K562 (cell line): ENCODE results near the gene MAP3K13. TPM values are rescaled to one million over a fixed set of nuclear protein-coding genes. Genes with fewer than 3 reads are reported as not detected.
"Not testable (repeated sequence)": the region's sequence is repeated elsewhere in the genome, so short reads cannot be mapped to it uniquely, and the experiment has no call there.

ENCODE experiments used
- ATAC-seq: fragments of 200-7000 bp; cut with Tn5 transposase; 3 replicates; pipeline ENCODE4 v1.9.1; 2020; ENCODE audit warnings: moderate library complexity
- BruUV-seq: library from RNA; stranded (reverse); fragments of 400-500 nt; replicated peaks from 2 replicates; lab custom pipeline; 2021; lab: Mats Ljungman, UMichigan
- CTCF ChIA-PET: fragments of 300-600 bp; formaldehyde crosslinking; extraction: SDS; loops from one replicate; lab custom pipeline; 2021; ENCODE audit warnings: low intra/inter-chr PET ratio; lab: Yijun Ruan, JAX
- POLR2A ChIA-PET: fragments of 300-600, 350-650 bp; sonication (Branson Sonifier 250); formaldehyde crosslinking; extraction: SDS; loops from one replicate; lab custom pipeline; 2021; ENCODE audit warnings: antibody characterized with exemption, inconsistent platforms; lab: Yijun Ruan, JAX
- DNase-seq, 4 experiments: peaks; one replicate each; pipeline versions ENCODE4 v3.0.0 to v3.0.0-alpha.2; 2011 to 2018; ENCODE audit warnings: low spot score in 3 of 4, mixed read lengths in 3 of 4; ENCODE audit errors: extremely low read depth in 1 of 4
- FAIRE-seq: peaks from 2 replicates; lab custom pipeline; 2011; peaks lifted over from hg19 to GRCh38; lab: Jason Lieb, UNC
- H2AFZ ChIP-seq: 2 replicates; pipeline ENCODE4 v1.6.0; 2011; ENCODE audit warnings: low read depth, low read length, control low read depth, inconsistent platforms
- H3K27ac ChIP-seq: fragments of 200-600 bp; 3 replicates; pipeline ENCODE4 v1.8.0; 2011; ENCODE audit warnings: low read depth, mild to moderate bottlenecking, control low read depth, inconsistent platforms, low read length, moderate library complexity, mixed read lengths; ENCODE audit errors: extremely low read depth
- H3K27me3 ChIP-seq, 2 experiments: fragments of 300-600 bp in 1 of 2; 2 replicates in 1 of 2; 3 replicates in 1 of 2; pipeline versions ENCODE4 v1.6.0 to v1.8.0; 2011; ENCODE audit warnings: inconsistent platforms in 2 of 2, low read length in 2 of 2, mild to moderate bottlenecking in 1 of 2, mixed read lengths in 1 of 2, moderate library complexity in 1 of 2; ENCODE audit not compliant: control insufficient read depth in 2 of 2, insufficient read depth in 2 of 2
- H3K36me3 ChIP-seq: fragments of 300-600 bp; 3 replicates; pipeline ENCODE4 v1.8.0; 2011; ENCODE audit warnings: mild to moderate bottlenecking, low read length, inconsistent platforms; ENCODE audit not compliant: control insufficient read depth, insufficient read depth
- H3K4me1 ChIP-seq, 2 experiments: fragments of 200-600 bp in 1 of 2; replicated peaks in 1 of 2; 2 replicates in 1 of 2; 3 replicates in 1 of 2; pipeline versions ENCODE4 v1.5.1 to v1.8.0; 2011; ENCODE audit warnings: inconsistent platforms in 2 of 2, low read length in 2 of 2, mild to moderate bottlenecking in 1 of 2, mixed read lengths in 1 of 2, moderate library complexity in 1 of 2; ENCODE audit not compliant: control insufficient read depth in 2 of 2, insufficient read depth in 2 of 2
- H3K4me2 ChIP-seq: 2 replicates; pipeline ENCODE4 v1.6.1; 2011; ENCODE audit warnings: low read length, control low read depth, inconsistent platforms, mixed read lengths; ENCODE audit not compliant: insufficient read depth
- H3K4me3 ChIP-seq: fragments of 200-600 bp; sonication (generic), shearing (Covaris generic); 2 replicates; pipeline ENCODE4 v1.5.1; 2016; ENCODE audit warnings: control low read depth, inconsistent platforms
- H3K79me2 ChIP-seq: fragments of 200-600 bp; 3 replicates; pipeline ENCODE4 v1.8.0; 2011; ENCODE audit warnings: low read length, inconsistent platforms; ENCODE audit not compliant: control insufficient read depth, insufficient read depth
- H3K9ac ChIP-seq, 2 experiments: 2 replicates each; pipeline versions ENCODE4 v1.6.0 to v1.6.1; 2011; ENCODE audit warnings: low read depth in 2 of 2, low read length in 2 of 2, control low read depth in 1 of 2, inconsistent platforms in 1 of 2, mild to moderate bottlenecking in 1 of 2, mixed read lengths in 1 of 2; ENCODE audit not compliant: insufficient read depth in 1 of 2
- H3K9me1 ChIP-seq: one replicate; pipeline ENCODE4 v1.6.0; 2011; ENCODE audit warnings: inconsistent platforms, mild to moderate bottlenecking, low read length, moderate library complexity; ENCODE audit not compliant: control insufficient read depth, insufficient read depth
- H3K9me3 ChIP-seq: replicated peaks from 2 replicates; pipeline ENCODE4 v1.5.1; 2011; ENCODE audit warnings: low read depth, low read length, inconsistent platforms; ENCODE audit not compliant: control insufficient read depth, insufficient read depth
- H4K20me1 ChIP-seq: replicated peaks from 2 replicates; pipeline ENCODE4 v1.6.1; 2011; ENCODE audit warnings: low read length, inconsistent platforms, mixed read lengths; ENCODE audit not compliant: control insufficient read depth, insufficient read depth
- MBD2 ChIP-seq: sonication (generic); IDR thresholded peaks from 2 replicates; pipeline ENCODE4 v1.6.1; 2016; ENCODE audit warnings: low read depth, borderline replicate concordance
- ZNF316 ChIP-seq: fragments of 450-650 bp; IDR thresholded peaks from 2 replicates; pipeline ENCODE4 v1.6.1; 2016
- WGBS: fragments of 100-300 bp; shearing (Covaris generic); methylation state at CpG from one replicate; pipeline ENCODE4 v1.1.6; 2016; ENCODE audit warnings: low coverage, mixed read lengths; ENCODE audit not compliant: insufficient coverage; ENCODE audit errors: missing lambda C conversion rate; 5-methylcytosine and 5-hydroxymethylcytosine counted together
- in situ Hi-C: fragments of 300-500 bp; cut with MboI; formaldehyde crosslinking; loops from 4 replicates; pipeline ENCODE4 v1.15.0; 2018; ENCODE audit warnings: inconsistent platforms, mixed read lengths
- intact Hi-C: fragments of 100-400 bp; cut with micrococcal nuclease; formaldehyde crosslinking; loops from 2 replicates; pipeline ENCODE4 v1.14.2; 2022
- polyA plus RNA-seq, 8 experiments: library from polyadenylated mRNA; depleted of rRNA in 4 of 8; stranded (reverse) in 5 of 8; unstranded in 3 of 8; fragments of >200 nt; fragmentation: Nextera tagmentation in 2 of 8; fragmentation: Illumina TruSeq in 1 of 8; extraction: Ambion mirVana in 2 of 8; extraction: Trizol in 1 of 8; gene quantifications; 2 replicates each; pipeline versions ENCODE4 v1.2.1 to v1.2.3, GENCODE V29; 2011 to 2014; ENCODE audit warnings: inconsistent platforms in 1 of 8, missing spikeins in 1 of 8
- total RNA-seq, 7 experiments: library from RNA; depleted of rRNA in 6 of 7; stranded (reverse); fragments of >200 nt in 6 of 7; fragmentation: Illumina TruSeq in 2 of 7; extraction: Trizol in 2 of 7; gene quantifications; 2 replicates each; pipeline versions ENCODE4 v1.2.1 to v1.2.3, GENCODE V29; 2011 to 2021; ENCODE audit warnings: low replicate concordance in 1 of 7

Gene MAP3K13
- total and polyA plus RNA-seq, 9 of the 15 experiments (the other 6 are each of a cell fraction or from before 2014, with no cell fraction given), result 0.04 to 0.32 (median 0.15) TPM; not detected in 2

DNA sequence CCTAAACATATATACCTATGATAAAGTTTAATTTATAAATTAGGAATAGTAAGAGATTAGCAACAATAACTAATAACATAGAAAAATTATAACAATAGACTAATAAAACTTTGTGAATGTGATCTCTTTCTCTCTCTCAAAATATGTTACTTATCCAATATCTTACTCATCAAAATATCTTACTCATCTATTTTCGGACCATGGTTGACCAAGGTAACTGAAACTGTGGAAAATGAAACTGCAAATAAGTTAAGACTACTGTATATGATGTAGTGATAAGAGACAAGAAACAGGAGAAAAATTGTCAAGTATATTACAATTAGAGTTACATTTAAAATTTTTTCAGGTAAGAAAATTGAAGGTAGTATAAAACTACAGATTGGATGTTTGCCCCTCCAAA, 19.2 kb downstream of the MAP3K13 start:
- no peaks in the 10 kb centered on the region for H3K9me3 ChIP-seq
- H3K4me2 ChIP-seq, result no peak overlapping the region
- TF ChIP-seq ZNF316 (peak; percentile 62), MBD2 (no peak)
- H3K36me3 ChIP-seq, result no peaks in the 10 kb centered on the region
- in situ Hi-C loops (no loop called here), intact Hi-C loops (no loop called here)
- FAIRE-seq, result no peak
- no peak overlapping the region for H2AFZ ChIP-seq
- no peak for ATAC-seq
- no peaks in the 10 kb centered on the region for H3K9me1 ChIP-seq
- H3K4me1 ChIP-seq, result no peaks in the 10 kb centered on the region
- DNase-seq, result no peak
- 8% methylated on average over 1 of the region's 1 CpG for WGBS
- H3K9ac ChIP-seq, result no peak overlapping the region
- no peaks in the 10 kb centered on the region for H3K79me2 ChIP-seq
- ChIA-PET POLR2A (no interaction called here), CTCF (no interaction called here)
- no TSS peak for BruUV-seq
- no peak overlapping the region for H3K27ac ChIP-seq
- H3K27me3 ChIP-seq, result peaks cover 7 to 8% of the 10 kb centered on the region in 2 experiments; a peak in 4 of 5 replicates
- H3K4me3 ChIP-seq, result no peak overlapping the region
- no peaks in the 10 kb centered on the region for H4K20me1 ChIP-seq

- BruUV-seq, H3K36me3 ChIP-seq, H3K9me3 ChIP-seq, FAIRE-seq, CTCF ChIA-PET, H4K20me1 ChIP-seq, H3K9ac ChIP-seq, H3K4me3 ChIP-seq, intact Hi-C loops, DNase-seq, H3K4me1 ChIP-seq, H3K27ac ChIP-seq, in situ Hi-C loops, H3K4me2 ChIP-seq, H3K79me2 ChIP-seq, POLR2A ChIA-PET, H2AFZ ChIP-seq, H3K9me1 ChIP-seq, ATAC-seq: not testable (repeated sequence)
- WGBS, result 19% methylated on average over 3 of the region's 3 CpGs
- peaks cover 0 to 10% of the 10 kb centered on the region in 2 experiments; a peak in 4 of 5 replicates for H3K27me3 ChIP-seq
These were observed 23.6 kb downstream of the MAP3K13 start for GRCh38 chr3:185386515-185386914.
